Measurements from ENCODE around the gene SRP54. TPM values are rescaled to one million over a fixed set of nuclear protein-coding genes. Genes with fewer than 3 reads are reported as not detected.

SRP54 gene
- total and polyA plus RNA-seq, 2 of the 8 experiments (the other 6 are each of a cell fraction or from before 2014, with no cell fraction given), result 19.7 to 60.0 TPM

DNA sequence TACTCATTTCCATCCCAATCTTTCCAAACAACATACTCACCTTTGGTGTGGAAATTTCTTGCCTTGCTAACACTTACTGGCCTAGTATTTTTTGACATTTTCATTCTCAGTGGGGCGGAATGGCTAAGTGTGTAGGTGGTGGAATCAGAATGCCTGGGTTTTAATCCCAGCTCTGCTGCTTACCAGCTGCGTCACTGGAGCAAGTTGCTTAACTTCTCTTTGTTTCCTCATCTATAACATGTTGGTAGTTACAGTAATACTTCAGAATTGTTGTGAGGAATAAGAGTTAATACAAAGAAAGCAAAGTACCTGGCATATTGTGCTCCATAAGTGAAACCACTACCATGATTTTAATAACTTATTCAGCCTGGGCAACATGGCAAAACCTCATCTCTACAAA lies 60.3 kb downstream of the SRP54 start:
- H3K27ac ChIP-seq (ENCODE audit: low read depth, low read length), result no peak overlapping the region
- H3K9me3 ChIP-seq (ENCODE audit: insufficient read depth in 2 of 2, low read depth in 1 of 2, low read length in 1 of 2), result 0 out of 4 replicates have a peak, but pooled peaks cover 0 to 2% of the 10 kb centered on the region in 2 experiments
- H2BK15ac ChIP-seq (ENCODE audit: low read length), result no peak overlapping the region
- no peak overlapping the region for H4K8ac ChIP-seq (ENCODE audit: extremely low read depth, insufficient read depth, low read length)
- no peak overlapping the region for H4K5ac ChIP-seq (ENCODE audit: insufficient read length, low read depth, low read length)
- POLR2A ChIA-PET (ENCODE audit: partially characterized antibody), result interaction anchor here (1.0 kb wide), 2 partner anchors 10 to 79 kb away, joined by 3 read pairs; partner anchors contain the start of gene PPP2R3C
- FAIRE-seq, result no peak
- H3K79me1 ChIP-seq (ENCODE audit: low read depth, low read length), result no peaks in the 10 kb centered on the region
- H3K14ac ChIP-seq (ENCODE audit: insufficient read length), result no peak overlapping the region
- no peak overlapping the region for H2AK5ac ChIP-seq (ENCODE audit: low read depth, low read length)
- H3K9ac ChIP-seq (replicated peaks in 1 of 4; ENCODE audit: extremely low read depth in 1 of 4, low read depth in 3 of 4, low read length in 3 of 4), result no peak overlapping the region
- H3K4ac ChIP-seq (replicated peaks; ENCODE audit: insufficient read length, low read depth, low read length), result no peak overlapping the region
- no peaks in the 10 kb centered on the region for H3K27me3 ChIP-seq (replicated peaks in 1 of 4; ENCODE audit: control insufficient read depth in 3 of 4, extremely low read depth in 1 of 4, insufficient read depth in 3 of 4, low read length in 3 of 4)
- H2AFZ ChIP-seq (ENCODE audit: low read length), result no peak overlapping the region
- no peaks in the 10 kb centered on the region; a peak in 1 of 7 replicates for H3K4me1 ChIP-seq (replicated peaks in 1 of 4; ENCODE audit: control insufficient read depth in 3 of 4, insufficient read depth in 4 of 4, low read length in 3 of 4)
- H2BK12ac ChIP-seq (ENCODE audit: low read depth, low read length), result no peak overlapping the region
- no peak overlapping the region for H2BK5ac ChIP-seq (ENCODE audit: low read depth, low read length)
- no peak for DNase-seq (ENCODE audit: low read depth in 1 of 2, low spot score in 2 of 2)
- CTCF ChIA-PET (ENCODE audit: partially characterized antibody), result interaction anchor here (0.6 to 1.5 kb wide), 5 partner anchors 11 to 717 kb away, joined by 3 to 6 read pairs (median 3); no protein-coding TSS in a partner anchor
- H3K56ac ChIP-seq (replicated peaks; ENCODE audit: insufficient read length, low read depth, low read length), result no peak overlapping the region
- H3K79me2 ChIP-seq (ENCODE audit: control insufficient read depth in 1 of 2, insufficient read depth in 2 of 2, low read length in 2 of 2), result peaks cover 0 to 6% of the 10 kb centered on the region in 2 experiments; a peak in 2 of 4 replicates
- no peaks in the 10 kb centered on the region for H3K36me3 ChIP-seq (ENCODE audit: control insufficient read depth in 2 of 4, insufficient read depth in 4 of 4, low read length in 3 of 4)
- H3K18ac ChIP-seq (ENCODE audit: extremely low read depth, low read length), result no peak overlapping the region
- no peak overlapping the region for H2BK120ac ChIP-seq (replicated peaks; ENCODE audit: low read depth, low read length)
- no peak overlapping the region for H3K4me2 ChIP-seq (ENCODE audit: insufficient read depth in 1 of 2, low read depth in 2 of 2, low read length in 2 of 2)
- WGBS, 2 experiments (ENCODE audit: extremely low coverage in 1 of 2, insufficient coverage in 1 of 2, insufficient read length in 1 of 2, insufficient replicate concordance in 2 of 2, low coverage in 1 of 2, low lambda C conversion rate in 2 of 2, missing lambda C conversion rate in 1 of 2), result 87% methylated on average over 2 of the region's 2 CpGs; no CpG with 5 or more reads in 1 of the 2 experiments
- H4K91ac ChIP-seq (replicated peaks; ENCODE audit: insufficient read length, low read length), result no peak overlapping the region
- no peaks in the 10 kb centered on the region for H4K20me1 ChIP-seq (replicated peaks in 1 of 2; ENCODE audit: control insufficient read depth in 1 of 2, insufficient read depth in 2 of 2, low read length in 2 of 2)
- no peak overlapping the region for H2BK20ac ChIP-seq (ENCODE audit: low read length)
- no peaks in the 10 kb centered on the region; the same call in none of the 2 replicates for H3K23me2 ChIP-seq (ENCODE audit: low read depth, low read length)
- no peak overlapping the region for H3K23ac ChIP-seq (ENCODE audit: insufficient read length)
- no peak overlapping the region for H3K4me3 ChIP-seq (ENCODE audit: extremely low read depth in 1 of 4, insufficient read depth in 2 of 4, low read depth in 3 of 4, low read length in 4 of 4)
- TF ChIP-seq JUND (IDR thresholded peaks at IDR 0.05; ENCODE audit: low read length), result no peak
- TF ChIP-seq EP300 (IDR thresholded peaks at IDR 0.05; ENCODE audit: borderline replicate concordance in 1 of 2, low read depth in 2 of 2, low read length in 2 of 2), result no peak
- TF ChIP-seq CEBPB (IDR thresholded peaks at IDR 0.05; ENCODE audit: low read depth, low read length), result no peak
- no peak for TF ChIP-seq RXRA (IDR thresholded peaks at IDR 0.05; ENCODE audit: insufficient read depth, low read depth, low read length)
- TF ChIP-seq EGR1 (IDR thresholded peaks at IDR 0.05; ENCODE audit: borderline replicate concordance, low read depth, low read length), result no peak
- no peak for TF ChIP-seq HDAC2 (IDR thresholded peaks at IDR 0.05; ENCODE audit: borderline replicate concordance in 1 of 2, low read depth in 2 of 2, low read length in 2 of 2)
- TF ChIP-seq TEAD4 (IDR thresholded peaks at IDR 0.05; ENCODE audit: low read depth, low read length), result no peak
- no peak for TF ChIP-seq BRCA1 (IDR thresholded peaks at IDR 0.05; ENCODE audit: low read depth, low read length)
- no peak for TF ChIP-seq SP1 (IDR thresholded peaks at IDR 0.05; ENCODE audit: low read depth, low read length)
- no peak for TF ChIP-seq ZNF274 (IDR thresholded peaks at IDR 0.05; ENCODE audit: borderline replicate concordance, extremely low read depth, low read length)
- TF ChIP-seq CHD1 (IDR thresholded peaks at IDR 0.05; ENCODE audit: low read depth, low read length), result no peak
- TF ChIP-seq, protein P1, sequence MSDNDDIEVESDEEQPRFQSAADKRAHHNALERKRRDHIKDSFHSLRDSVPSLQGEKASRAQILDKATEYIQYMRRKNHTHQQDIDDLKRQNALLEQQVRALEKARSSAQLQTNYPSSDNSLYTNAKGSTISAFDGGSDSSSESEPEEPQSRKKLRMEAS (IDR thresholded peaks at IDR 0.05), result no peak
- TF ChIP-seq RBBP5 (IDR thresholded peaks at IDR 0.05; ENCODE audit: borderline replicate concordance, low read depth, low read length), result no peak
- no peak for TF ChIP-seq NANOG (IDR thresholded peaks at IDR 0.05; ENCODE audit: insufficient read depth, low read depth, low read length, poor library complexity, severe bottlenecking)

All from H1 (cell line).